ENCODE measurements around the gene MTX3. TPM values are rescaled to one million over a fixed set of nuclear protein-coding genes. Genes with fewer than 3 reads are reported as not detected.

Gene MTX3
- total RNA-seq, 1 donor, result 12.5 TPM

GRCh38 chr5:79974886-79975285 is 16.2 kb downstream of the MTX3 start:
- peak; percentile 28 for DNase-seq (ENCODE audit: low read depth)
- TF ChIP-seq CTCF (IDR thresholded peaks at IDR 0.05; ENCODE audit: insufficient read depth, low read depth, low read length), result no peak
- no peak overlapping the region for H3K4me3 ChIP-seq (ENCODE audit: low read depth, low read length)

- DNase-seq (ENCODE audit: low read depth), result no peak
- no peak for TF ChIP-seq CTCF (IDR thresholded peaks at IDR 0.05; ENCODE audit: insufficient read depth, low read depth, low read length)
- no peak overlapping the region for H3K4me3 ChIP-seq (ENCODE audit: low read depth, low read length)
These were observed 17.1 kb downstream of the MTX3 start for GRCh38 chr5:79973996-79974395.

- no peak for TF ChIP-seq CTCF (IDR thresholded peaks at IDR 0.05; ENCODE audit: insufficient read depth, low read depth, low read length)
These were observed 17.6 kb downstream of the MTX3 start for GRCh38 chr5:79973511-79973910.

GRCh38 chr5:79971156-79971555 is 19.9 kb downstream of the MTX3 start:
- no peak for TF ChIP-seq CTCF (IDR thresholded peaks at IDR 0.05; ENCODE audit: insufficient read depth, low read depth, low read length)
- DNase-seq (ENCODE audit: low read depth), result peak; percentile 41
- H3K4me3 ChIP-seq (ENCODE audit: low read depth, low read length), result no peak overlapping the region

More at GRCh38 chr5:79973511-79973910, 17.6 kb downstream of the MTX3 start:
- no peak for DNase-seq (ENCODE audit: low read depth)
- H3K4me3 ChIP-seq (ENCODE audit: low read depth, low read length), result no peak overlapping the region

GRCh38 chr5:79966448-79966847 is 24.6 kb downstream of the MTX3 start:
- no peak overlapping the region for H3K4me3 ChIP-seq (ENCODE audit: low read depth, low read length)
- no peak for TF ChIP-seq CTCF (IDR thresholded peaks at IDR 0.05; ENCODE audit: insufficient read depth, low read depth, low read length)
- no peak for DNase-seq (ENCODE audit: low read depth)

- no peak for DNase-seq (ENCODE audit: low read depth)
- TF ChIP-seq CTCF (IDR thresholded peaks at IDR 0.05; ENCODE audit: insufficient read depth, low read depth, low read length), result no peak
- H3K4me3 ChIP-seq (ENCODE audit: low read depth, low read length), result no peak overlapping the region
These were observed 26.9 kb downstream of the MTX3 start for GRCh38 chr5:79964136-79964535.

Measured in fibroblast of villous mesenchyme (primary cell).